ENCODE data around the gene KPNA4.

DNA sequence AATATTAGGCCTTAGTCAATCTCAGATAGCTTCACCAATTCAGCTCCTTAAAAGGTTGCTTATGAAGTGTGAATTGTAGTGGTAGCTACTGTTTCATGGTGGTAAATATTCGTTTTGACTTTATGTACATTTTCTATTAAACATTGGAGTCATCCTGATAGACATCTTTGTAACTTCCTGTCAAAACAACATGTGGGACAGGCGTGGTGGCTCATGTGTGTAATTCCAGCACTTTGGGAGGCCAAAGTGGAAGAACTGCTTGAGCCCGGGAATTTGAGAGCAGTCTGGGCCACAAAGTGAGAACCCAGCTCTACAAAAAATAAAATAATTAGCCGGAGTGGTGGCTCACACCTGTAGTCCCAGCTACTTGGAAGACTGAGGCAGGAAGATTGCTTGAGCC is 113.8 kb downstream of the KPNA4 start:
- TF ChIP-seq FOXP2 (optimal IDR thresholded peaks at IDR 0.05; ENCODE audit: borderline replicate concordance, extremely low read depth, extremely low read length, insufficient read depth) (no peak), POLR2AphosphoS5 (IDR thresholded peaks at IDR 0.05; ENCODE audit: low read depth, low read length) (no peak), TAF1 (IDR thresholded peaks at IDR 0.05; ENCODE audit: borderline replicate concordance, insufficient read depth, low read length) (no peak), SIN3A (IDR thresholded peaks at IDR 0.05; ENCODE audit: borderline replicate concordance, insufficient read depth, low read length) (no peak)
